OCI-LY1 (cell line): Measurements from ENCODE around the gene USF2.

Experiments used
- H2AFZ ChIP-seq: fragments of 200-600 bp; sonication (generic), shearing (Covaris generic); 2 replicates; pipeline ENCODE4 v1.6.0; 2014; ENCODE audit warnings: antibody characterized with exemption, mild to moderate bottlenecking, low read length
- H3F3A ChIP-seq: fragments of 200-600 bp; sonication (generic), shearing (Covaris generic); 2 replicates; pipeline ENCODE4 v1.6.0; 2014; ENCODE audit warnings: mild to moderate bottlenecking, antibody characterized with exemption, low read length, moderate library complexity; ENCODE audit not compliant: insufficient read depth
- H3K27ac ChIP-seq: fragments of 200-600 bp; sonication (generic); 2 replicates; pipeline ENCODE4 v1.5.1; 2014; ENCODE audit warnings: low read length, mixed run types, mild to moderate bottlenecking, low read depth; ENCODE audit not compliant: poor library complexity, severe bottlenecking
- H3K27me3 ChIP-seq: fragments of 200-600 bp; sonication (generic); 2 replicates; pipeline ENCODE4 v1.6.0; 2014; ENCODE audit warnings: antibody characterized with exemption, mild to moderate bottlenecking, low read length, moderate library complexity; ENCODE audit not compliant: insufficient read depth
- H3K36me3 ChIP-seq: fragments of 200-600 bp; sonication (generic); 2 replicates; pipeline ENCODE4 v1.6.1; 2014; ENCODE audit warnings: mild to moderate bottlenecking, antibody characterized with exemption, low read length, moderate library complexity, mixed read lengths; ENCODE audit not compliant: insufficient read depth
- H3K4me1 ChIP-seq: fragments of 200-600 bp; sonication (generic); 2 replicates; pipeline ENCODE4 v1.5.1; 2014; ENCODE audit warnings: mild to moderate bottlenecking, low read length, moderate library complexity; ENCODE audit not compliant: insufficient read depth, severe bottlenecking
- H3K4me2 ChIP-seq: fragments of 200-600 bp; sonication (generic), shearing (Covaris generic); 2 replicates; pipeline ENCODE4 v1.6.1; 2014; ENCODE audit warnings: low read length
- H3K4me3 ChIP-seq: fragments of 200-600 bp; sonication (generic); 2 replicates; pipeline ENCODE4 v1.5.1; 2014; ENCODE audit warnings: low read length, low read depth, mild to moderate bottlenecking, mixed read lengths; ENCODE audit not compliant: poor library complexity, severe bottlenecking
- H3K79me2 ChIP-seq: fragments of 200-600 bp; shearing (Covaris generic); 2 replicates; pipeline ENCODE4 v1.6.1; 2016; ENCODE audit warnings: mixed run types, low read length, mixed read lengths; ENCODE audit not compliant: insufficient read depth
- H3K9ac ChIP-seq: fragments of 200-600 bp; sonication (generic), shearing (Covaris generic); 2 replicates; pipeline ENCODE4 v1.6.1; 2014; ENCODE audit warnings: mild to moderate bottlenecking, low read length, mixed read lengths
- H3K9me2 ChIP-seq: fragments of 200-600 bp; sonication (generic), shearing (Covaris generic); 2 replicates; pipeline ENCODE4 v1.6.1; 2014; ENCODE audit warnings: low read depth, mild to moderate bottlenecking, low read length, mixed read lengths
- H3K9me3 ChIP-seq: fragments of 200-600 bp; shearing (Covaris generic); 2 replicates; pipeline ENCODE4 v1.6.1; 2014; ENCODE audit warnings: low read length, mixed read lengths
- H4K20me1 ChIP-seq: fragments of 200-600 bp; sonication (generic), shearing (Covaris generic); 2 replicates; pipeline ENCODE4 v1.6.0; 2016; ENCODE audit warnings: mild to moderate bottlenecking, low read length; ENCODE audit not compliant: insufficient read depth
- CTCF ChIP-seq: fragments of 200-600 bp; sonication (generic), shearing (Covaris generic); IDR thresholded peaks from 2 replicates; pipeline ENCODE4 v1.5.1; 2017; ENCODE audit warnings: mild to moderate bottlenecking, antibody characterized with exemption, low read length, moderate library complexity, mixed read lengths
- EZH2 ChIP-seq: fragments of 200-600 bp; sonication (generic), shearing (Covaris generic); IDR thresholded peaks from 2 replicates; pipeline ENCODE4 v1.8.0; 2017; ENCODE audit warnings: borderline replicate concordance, mixed run types, mild to moderate bottlenecking, antibody characterized with exemption, low read length, moderate library complexity, mixed read lengths

The USF2 gene

GRCh38 chr19:35248310-35249145, 20.2 kb upstream of the USF2 start, which contains the start of gene LSR:
Gene LSR, plus strand, starts transcription at chr19:35249002. Its CDS starts 21 bp downstream, at chr19:35249023.
- H2AFZ ChIP-seq: no peak within 1 kb of the TSS; the same call in 1 of the 2 replicates
- H3K79me2 ChIP-seq: peaks cover 10% of the 10 kb centered on the region; the same call in 1 of the 2 replicates
- peak within 1 kb of the TSS; percentile 90 for H3K4me3 ChIP-seq
- H4K20me1 ChIP-seq: no peaks in the 10 kb centered on the region
- TF ChIP-seq CTCF (no peak), EZH2 (no peak)
- H3F3A ChIP-seq: peaks cover 9% of the 10 kb centered on the region; the same call in 1 of the 2 replicates
- peak within 1 kb of the TSS; percentile 71 for H3K4me2 ChIP-seq
- peaks cover 21% of the 10 kb centered on the region for H3K4me1 ChIP-seq
- peaks cover 21% of the 10 kb centered on the region for H3K36me3 ChIP-seq
- H3K27ac ChIP-seq: peak within 1 kb of the TSS; percentile 81
- no peaks in the 10 kb centered on the region for H3K9me2 ChIP-seq
- peak within 1 kb of the TSS; percentile 90 for H3K9ac ChIP-seq
- no peaks in the 10 kb centered on the region for H3K27me3 ChIP-seq
- peaks cover 3% of the 10 kb centered on the region for H3K9me3 ChIP-seq

- Histone ChIP-seq H3K4me1 (peaks cover 21% of the 10 kb centered on the region), H3K4me3 (peak overlapping the region; percentile 90), H3K4me2 (peak overlapping the region; percentile 71), H3K9me3 (no peaks in the 10 kb centered on the region; the same call in none of the 2 replicates), H3K9me2 (no peaks in the 10 kb centered on the region), H4K20me1 (no peaks in the 10 kb centered on the region), H3K27me3 (no peaks in the 10 kb centered on the region), H3F3A (peaks cover 9% of the 10 kb centered on the region; the same call in 1 of the 2 replicates), H3K9ac (peak overlapping the region; percentile 90), H3K79me2 (peaks cover 10% of the 10 kb centered on the region; the same call in 1 of the 2 replicates), H2AFZ (no peak overlapping the region), H3K36me3 (peaks cover 27% of the 10 kb centered on the region), H3K27ac (peak overlapping the region; percentile 81)
- TF ChIP-seq EZH2: no peak
- no peak for TF ChIP-seq CTCF
These were observed 19.5 kb upstream of the USF2 start for GRCh38 chr19:35249146-35249847.

- Histone ChIP-seq H3K9me2 (no peaks in the 10 kb centered on the region), H3F3A (peaks cover 9% of the 10 kb centered on the region; the same call in 1 of the 2 replicates), H3K9ac (peak overlapping the region; percentile 90), H3K4me1 (peaks cover 21% of the 10 kb centered on the region), H3K4me3 (peak overlapping the region; percentile 90), H4K20me1 (no peaks in the 10 kb centered on the region), H3K79me2 (peaks cover 10% of the 10 kb centered on the region; the same call in 1 of the 2 replicates), H3K27me3 (no peaks in the 10 kb centered on the region), H3K36me3 (peaks cover 35% of the 10 kb centered on the region), H2AFZ (no peak overlapping the region), H3K4me2 (peak overlapping the region; percentile 71), H3K27ac (peak overlapping the region; percentile 81), H3K9me3 (no peaks in the 10 kb centered on the region; the same call in 1 of the 2 replicates)
- TF ChIP-seq EZH2: no peak
- no peak for TF ChIP-seq CTCF
These were observed 18.7 kb upstream of the USF2 start for GRCh38 chr19:35249848-35250711.
